ENCODE data around the gene OCRL.

- TF ChIP-seq EZH2 (IDR thresholded peaks at IDR 0.05; ENCODE audit: insufficient read depth, poor library complexity, severe bottlenecking) (no peak), EZH2phosphoT487 (IDR thresholded peaks at IDR 0.05; ENCODE audit: insufficient read depth, low read depth) (no peak)
Observed at GRCh38 chrX:129568349-129568748, 28.3 kb downstream of the OCRL start.
